Mesothelial cell of epicardium (in vitro differentiated cells): ENCODE results near the gene EXD3. TPM values are rescaled to one million over a fixed set of nuclear protein-coding genes. Genes with fewer than 3 reads are reported as not detected.
"Not testable (repeated sequence)": the region's sequence is repeated elsewhere in the genome, so short reads cannot be mapped to it uniquely, and the experiment has no call there.

ENCODE experiments used
- DNase-seq, 2 experiments: peaks; one replicate each; pipeline ENCODE4 v3.0.0; 2021; ENCODE audit warnings: low spot score in 2 of 2; ENCODE audit not compliant: unreplicated experiment in 2 of 2
- H3K27ac Mint-ChIP-seq: 2 replicates; pipeline ENCODE4 v1.8.0; 2021; ENCODE audit warnings: mixed read lengths
- H3K27me3 Mint-ChIP-seq: 2 replicates; pipeline ENCODE4 v1.8.0; 2021; ENCODE audit warnings: low read depth, mixed read lengths
- H3K36me3 Mint-ChIP-seq: 2 replicates; pipeline ENCODE4 v1.8.0; 2021; ENCODE audit warnings: mixed read lengths
- H3K4me1 Mint-ChIP-seq: 2 replicates; pipeline ENCODE4 v1.8.0; 2021; ENCODE audit warnings: mixed read lengths
- H3K4me3 Mint-ChIP-seq: 2 replicates; pipeline ENCODE4 v1.8.0; 2021; ENCODE audit warnings: mild to moderate bottlenecking, moderate library complexity, mixed read lengths
- H3K9me3 Mint-ChIP-seq: 2 replicates; pipeline ENCODE4 v1.8.0; 2021; ENCODE audit warnings: mixed read lengths
- total RNA-seq: library from RNA; stranded (reverse); gene quantifications from 3 replicates; pipeline ENCODE4 v1.2.1, GENCODE V29; 2021
- TF ChIP-seq, protein P1 (sequence below): fragments of 200-600 bp; sonication (generic); IDR thresholded peaks from one replicate; pipeline ENCODE4 v1.5.0; 2021; ENCODE audit warnings: antibody characterized with exemption; ENCODE audit not compliant: unreplicated experiment

Gene EXD3, protein sequence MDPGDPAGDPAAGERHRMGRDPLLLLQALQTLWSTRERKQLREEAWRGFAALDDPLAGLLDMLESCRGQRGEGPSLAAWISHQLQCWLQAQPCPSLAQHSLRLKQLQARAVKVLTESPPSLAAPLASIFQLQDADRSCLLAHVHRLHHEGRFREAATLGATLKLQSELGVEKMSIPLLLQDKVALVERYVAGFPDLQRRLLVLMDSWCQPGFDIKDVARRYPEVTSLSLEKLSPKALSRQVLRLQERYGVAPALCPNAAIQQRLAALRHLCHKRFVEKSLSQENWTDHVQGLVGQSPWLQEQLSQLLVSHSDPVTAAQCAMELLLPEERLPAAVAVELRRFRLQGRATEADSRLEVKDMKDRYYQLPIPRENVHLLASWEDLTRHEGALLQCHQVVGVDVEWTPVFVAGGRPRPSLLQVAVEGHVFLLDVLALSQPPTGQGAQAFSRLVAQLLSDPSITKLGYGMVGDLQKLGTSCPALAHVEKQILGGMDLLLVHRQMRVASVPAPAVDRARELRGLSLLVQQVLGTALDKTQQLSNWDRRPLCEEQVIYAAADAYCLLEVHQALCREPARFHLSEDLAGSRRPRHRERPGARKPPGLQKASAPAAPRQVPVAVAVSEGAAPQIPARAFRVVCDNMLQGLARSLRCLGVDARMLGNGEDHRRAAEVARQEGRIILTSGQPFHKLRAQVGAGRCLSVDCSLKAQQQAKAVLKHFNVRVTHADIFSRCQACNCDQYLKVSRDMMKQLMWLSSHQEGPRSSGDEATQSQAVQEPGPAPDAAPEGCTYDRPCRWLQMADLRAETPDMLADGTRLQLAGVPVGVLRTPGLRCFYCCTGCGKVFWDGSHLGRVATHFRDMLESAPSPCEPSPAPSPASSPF
- total RNA-seq: 37.2 to 38.2 TPM (median 37.3 TPM) in 3 replicates

DNA sequence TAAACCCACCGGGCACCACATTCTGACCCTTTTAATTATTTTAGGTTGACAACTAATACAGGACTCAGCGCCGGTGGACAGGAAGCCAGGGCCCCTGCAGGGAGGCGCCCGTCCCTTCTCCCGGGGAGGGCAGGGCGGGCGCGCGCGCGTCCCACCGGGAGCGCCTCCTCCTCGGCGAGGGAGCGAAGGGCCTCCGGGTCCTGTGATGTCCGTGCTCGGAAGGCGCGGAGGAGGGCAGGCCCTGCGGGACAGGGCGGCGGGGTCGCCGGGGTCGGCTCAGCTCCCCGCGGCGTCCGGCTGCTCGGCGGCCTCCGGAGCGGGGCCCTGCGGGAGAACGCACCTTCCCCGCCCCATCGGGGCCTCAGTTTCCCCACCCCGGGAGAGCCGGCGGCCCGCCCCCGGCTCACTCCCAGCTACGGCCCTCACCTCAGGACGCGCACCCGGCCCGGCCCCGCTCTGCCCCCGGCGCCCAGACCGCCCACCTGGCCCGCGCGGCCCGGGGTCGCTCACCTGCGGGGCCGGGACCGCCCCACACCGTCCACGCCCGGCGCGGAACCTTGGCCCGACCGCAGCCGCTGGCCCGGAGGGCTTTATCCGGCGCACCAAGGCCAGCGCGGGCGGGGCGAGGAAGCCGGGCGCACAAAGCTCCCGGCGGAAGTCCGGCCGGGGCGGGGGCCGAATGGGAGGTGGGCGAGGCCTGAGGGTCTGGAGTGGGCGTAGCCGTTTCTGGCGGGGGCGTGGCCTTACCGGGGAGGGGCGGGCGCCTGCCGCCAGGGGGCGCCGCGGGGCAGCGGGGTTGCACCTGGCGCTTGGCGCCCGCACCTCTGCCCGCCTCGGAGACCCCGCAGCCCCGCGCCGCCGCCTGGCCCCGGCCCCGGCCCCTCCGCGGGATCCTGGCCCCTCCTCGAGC is at the start of gene EXD3, which contains the start of gene NOXA1:
EXD3 (minus strand) TSS at position 559 of the 910 bp plus-strand sequence. CDS start 27,805 bp downstream, outside the sequence.
NOXA1 (plus strand) TSS at position 790 of the 910 bp plus-strand sequence. CDS start 137 bp downstream, outside the sequence.
- Mint-ChIP-seq H3K27ac (peak within 1 kb of the TSS; percentile 87), H3K27me3 (no peaks in the 10 kb centered on the region), H3K4me1 (peaks cover 17% of the 10 kb centered on the region), H3K9me3 (no peaks in the 10 kb centered on the region), H3K4me3 (peak within 1 kb of the TSS; percentile 79), H3K36me3 (no peaks in the 10 kb centered on the region)
- TF ChIP-seq, protein P1, sequence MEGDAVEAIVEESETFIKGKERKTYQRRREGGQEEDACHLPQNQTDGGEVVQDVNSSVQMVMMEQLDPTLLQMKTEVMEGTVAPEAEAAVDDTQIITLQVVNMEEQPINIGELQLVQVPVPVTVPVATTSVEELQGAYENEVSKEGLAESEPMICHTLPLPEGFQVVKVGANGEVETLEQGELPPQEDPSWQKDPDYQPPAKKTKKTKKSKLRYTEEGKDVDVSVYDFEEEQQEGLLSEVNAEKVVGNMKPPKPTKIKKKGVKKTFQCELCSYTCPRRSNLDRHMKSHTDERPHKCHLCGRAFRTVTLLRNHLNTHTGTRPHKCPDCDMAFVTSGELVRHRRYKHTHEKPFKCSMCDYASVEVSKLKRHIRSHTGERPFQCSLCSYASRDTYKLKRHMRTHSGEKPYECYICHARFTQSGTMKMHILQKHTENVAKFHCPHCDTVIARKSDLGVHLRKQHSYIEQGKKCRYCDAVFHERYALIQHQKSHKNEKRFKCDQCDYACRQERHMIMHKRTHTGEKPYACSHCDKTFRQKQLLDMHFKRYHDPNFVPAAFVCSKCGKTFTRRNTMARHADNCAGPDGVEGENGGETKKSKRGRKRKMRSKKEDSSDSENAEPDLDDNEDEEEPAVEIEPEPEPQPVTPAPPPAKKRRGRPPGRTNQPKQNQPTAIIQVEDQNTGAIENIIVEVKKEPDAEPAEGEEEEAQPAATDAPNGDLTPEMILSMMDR: peak; percentile 71
- peak; percentile 94 to 96 for DNase-seq

DNA sequence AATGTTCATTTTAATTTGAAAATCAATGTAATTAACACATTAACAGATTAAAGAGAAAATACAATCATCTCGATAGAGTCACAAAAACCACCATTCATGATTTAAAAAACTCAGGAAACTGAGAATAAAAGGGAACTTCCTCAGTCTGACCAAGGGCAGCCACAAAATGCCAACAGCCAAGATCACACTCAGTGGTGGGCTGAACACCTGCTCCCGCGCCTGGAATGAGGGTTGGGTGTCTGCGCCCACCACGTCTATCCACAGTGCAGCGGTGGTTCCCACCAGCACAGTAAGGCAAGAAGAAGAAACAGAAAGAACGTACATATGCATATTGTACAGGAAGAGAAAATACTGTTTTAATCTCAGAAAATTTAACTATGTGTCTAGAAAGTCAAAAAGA is 47.8 kb upstream of the EXD3 start:
- TF ChIP-seq, protein P1: no peak
- no peaks in the 10 kb centered on the region for H3K4me1 Mint-ChIP-seq
- H3K27me3 Mint-ChIP-seq: peaks cover 5% of the 10 kb centered on the region

DNA sequence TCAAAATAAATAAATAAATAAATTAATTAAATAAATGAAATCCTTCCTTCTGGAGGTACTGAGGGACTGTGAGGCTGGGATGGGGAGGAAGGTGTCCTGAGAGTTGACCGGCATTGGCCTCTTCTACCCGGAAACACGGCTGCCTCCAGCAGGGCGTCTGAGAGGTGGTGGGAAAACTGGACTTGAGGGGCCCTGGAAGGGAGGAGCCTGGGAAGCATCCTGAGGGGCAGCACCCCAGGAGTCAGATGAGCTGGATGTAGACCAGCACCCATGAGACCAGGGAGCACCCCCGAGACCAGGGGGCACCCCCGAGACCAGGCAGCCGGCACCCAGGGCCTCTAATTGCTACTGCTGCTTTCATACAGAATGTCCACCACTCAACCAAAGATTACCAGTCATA is 44.9 kb upstream of the EXD3 start:
- Mint-ChIP-seq H3K4me3 (no peak overlapping the region), H3K36me3 (peaks cover 1% of the 10 kb centered on the region), H3K27ac (no peak overlapping the region), H3K27me3 (peaks cover 12% of the 10 kb centered on the region), H3K9me3 (peaks cover 2% of the 10 kb centered on the region), H3K4me1 (no peaks in the 10 kb centered on the region)
- TF ChIP-seq, protein P1: no peak
- no peak for DNase-seq

More for the DNA sequence above, 47.8 kb upstream of the EXD3 start:
- no peak for DNase-seq
- Mint-ChIP-seq H3K9me3 (peaks cover 19% of the 10 kb centered on the region), H3K4me3 (no peak overlapping the region), H3K36me3 (peaks cover 12% of the 10 kb centered on the region), H3K27ac (no peak overlapping the region)

DNA sequence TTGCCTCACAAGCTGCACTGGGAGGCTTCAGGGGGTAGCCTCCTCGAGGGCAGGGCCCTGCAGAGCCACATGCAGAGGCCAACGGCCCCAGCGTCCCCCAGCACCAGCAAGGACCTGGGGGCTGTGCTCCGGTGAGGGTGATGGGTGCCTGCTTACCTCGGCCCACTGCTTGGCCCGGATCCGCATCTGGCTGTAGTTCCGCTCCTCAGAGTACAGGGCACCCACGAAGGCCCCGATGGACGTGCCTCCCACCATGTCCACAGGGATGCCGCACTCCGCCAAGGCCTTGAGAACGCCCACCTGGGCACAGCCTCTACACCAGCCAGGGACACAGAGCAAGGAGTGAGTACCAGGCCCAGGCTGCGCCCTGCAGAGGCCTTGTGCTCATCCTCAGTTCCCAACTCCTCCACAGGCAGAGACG is 44.2 kb upstream of the EXD3 start:
- TF ChIP-seq, protein P1: no peak
- H3K27ac Mint-ChIP-seq: no peak overlapping the region
- H3K9me3 Mint-ChIP-seq: no peaks in the 10 kb centered on the region
- H3K4me1 Mint-ChIP-seq: no peaks in the 10 kb centered on the region
- H3K27me3 Mint-ChIP-seq: peaks cover 15% of the 10 kb centered on the region
- H3K4me3 Mint-ChIP-seq: no peak overlapping the region
- no peak for DNase-seq
- no peaks in the 10 kb centered on the region for H3K36me3 Mint-ChIP-seq

DNA sequence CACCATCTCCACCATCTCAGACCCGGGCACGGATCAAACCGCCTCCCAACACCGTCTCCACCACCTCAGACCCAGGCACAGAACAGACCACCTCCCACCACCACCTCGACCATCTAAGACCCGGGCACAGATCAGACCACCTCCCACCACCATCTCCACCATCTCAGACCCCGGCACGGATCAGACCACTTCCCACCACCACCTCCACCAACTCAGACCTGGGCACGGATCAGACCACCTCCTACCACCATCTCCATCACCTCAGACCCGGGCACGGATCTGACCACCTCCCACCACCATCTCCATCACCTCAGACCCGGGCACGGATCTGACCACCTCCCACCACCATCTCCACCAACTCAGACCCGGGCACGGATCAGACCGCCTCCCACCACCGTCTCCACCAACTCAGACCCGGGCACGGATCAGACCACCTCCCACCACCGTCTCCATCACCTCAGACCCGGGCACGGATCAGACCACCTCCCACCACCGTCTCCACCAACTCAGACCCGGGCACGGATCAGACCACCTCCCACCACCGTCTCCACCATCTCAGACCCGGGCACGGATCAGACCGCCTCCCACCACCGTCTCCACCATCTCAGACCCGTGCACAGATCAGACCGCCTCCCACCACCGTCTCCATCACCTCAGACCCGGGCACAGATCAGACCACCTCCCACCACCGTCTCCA is 43.6 kb upstream of the EXD3 start:
- H3K4me1 Mint-ChIP-seq, H3K27ac Mint-ChIP-seq, DNase-seq, H3K4me3 Mint-ChIP-seq, H3K36me3 Mint-ChIP-seq, H3K9me3 Mint-ChIP-seq: not testable (repeated sequence)
- H3K27me3 Mint-ChIP-seq: peaks cover 21% of the 10 kb centered on the region
